HG03432 (cell line): ENCODE results near the gene SOBP.
"Not testable (repeated sequence)": the region's sequence is repeated elsewhere in the genome, so short reads cannot be mapped to it uniquely, and the experiment has no call there.

Source experiments
- ATAC-seq: cut with Tn5 transposase; IDR thresholded peaks from one replicate; pipeline ENCODE4 v1.9.1; 2021; ENCODE audit warnings: mild to moderate bottlenecking, moderate library complexity; ENCODE audit not compliant: unreplicated experiment

SOBP gene

DNA sequence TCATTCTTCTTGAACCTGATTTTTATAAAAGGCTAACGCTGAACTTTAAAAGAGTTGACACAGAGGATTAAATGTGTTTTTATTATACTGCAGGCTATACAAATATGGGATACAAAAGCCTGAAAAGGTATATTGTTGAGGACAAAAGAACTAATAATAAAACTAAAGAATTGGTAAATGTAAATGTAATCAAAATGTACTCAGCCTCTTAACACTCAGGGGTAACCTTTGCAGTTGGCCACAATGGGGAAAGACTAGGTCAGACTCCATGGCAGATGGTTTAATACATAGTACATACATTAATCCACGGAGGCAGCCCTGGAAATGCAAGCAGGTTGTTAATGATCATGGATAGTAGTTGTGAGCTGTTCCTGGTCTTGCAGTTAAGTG is 57.5 kb downstream of the SOBP start:
- ATAC-seq = no peak

DNA sequence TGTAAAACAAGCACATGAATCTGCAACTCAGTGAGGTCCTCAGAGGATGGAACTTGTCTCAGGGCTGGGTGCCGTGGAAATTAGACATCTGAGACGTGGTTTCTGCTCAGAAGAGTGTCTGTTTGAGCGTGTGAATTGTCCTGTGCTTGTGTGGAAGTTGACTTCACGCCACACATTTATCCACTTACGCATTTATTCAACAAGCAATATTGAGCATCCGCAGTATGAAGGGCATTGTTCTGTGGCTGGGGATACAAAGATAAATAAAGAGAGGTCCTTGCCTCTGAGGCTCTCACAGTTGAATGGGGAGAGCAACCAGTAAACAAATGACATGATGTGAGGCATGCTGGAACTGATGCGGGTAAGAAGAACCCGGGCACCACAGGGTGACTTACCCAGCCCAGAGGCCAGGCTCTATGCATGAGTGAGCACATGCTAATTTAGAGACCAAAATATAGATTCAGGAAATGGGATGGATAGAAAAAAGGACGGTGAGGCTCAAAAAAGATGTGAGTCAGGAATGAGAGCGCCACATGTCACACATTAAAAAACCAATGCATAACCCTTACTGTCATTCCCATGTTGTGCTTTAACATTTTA is 60.4 kb downstream of the SOBP start:
- ATAC-seq = no peak

DNA sequence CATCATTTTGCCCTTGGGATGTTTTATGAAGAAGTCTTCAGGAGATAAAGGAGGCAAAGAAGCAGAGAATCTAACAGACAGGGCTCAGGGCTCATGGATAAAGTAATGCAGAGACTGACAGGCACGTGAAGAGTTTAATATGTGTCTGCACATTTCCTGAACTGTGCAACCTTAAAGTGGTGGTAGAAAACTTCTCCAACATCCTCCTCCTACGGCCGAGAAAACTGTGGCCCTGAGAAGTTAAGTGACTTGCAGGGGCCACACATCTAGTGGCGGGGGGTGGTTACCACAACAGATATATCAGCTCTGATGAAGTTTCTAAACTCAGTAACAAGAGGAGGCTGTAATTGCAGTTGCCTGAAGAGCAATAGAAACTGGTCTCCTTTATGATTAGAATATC is 61.0 kb downstream of the SOBP start:
- ATAC-seq = no peak

DNA sequence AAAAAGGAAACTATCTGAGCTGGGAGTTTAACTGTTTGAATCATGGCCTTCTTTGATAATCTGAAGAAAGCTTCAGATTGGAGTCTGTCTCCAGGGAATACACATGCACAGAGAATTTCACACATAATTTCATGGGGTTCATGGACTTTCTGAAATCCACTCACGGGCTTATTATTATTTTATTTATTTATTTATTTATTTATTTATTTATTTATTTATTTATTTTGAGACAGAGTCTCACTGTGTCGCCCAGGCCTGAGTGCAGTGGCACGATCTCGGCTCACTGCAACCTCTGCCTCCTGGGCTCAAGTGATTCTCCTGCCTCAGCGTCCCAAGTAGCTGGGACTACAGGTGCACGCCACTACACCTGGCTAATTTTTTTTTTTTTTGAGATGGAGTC is 63.2 kb downstream of the SOBP start:
- not testable (repeated sequence) for ATAC-seq

DNA sequence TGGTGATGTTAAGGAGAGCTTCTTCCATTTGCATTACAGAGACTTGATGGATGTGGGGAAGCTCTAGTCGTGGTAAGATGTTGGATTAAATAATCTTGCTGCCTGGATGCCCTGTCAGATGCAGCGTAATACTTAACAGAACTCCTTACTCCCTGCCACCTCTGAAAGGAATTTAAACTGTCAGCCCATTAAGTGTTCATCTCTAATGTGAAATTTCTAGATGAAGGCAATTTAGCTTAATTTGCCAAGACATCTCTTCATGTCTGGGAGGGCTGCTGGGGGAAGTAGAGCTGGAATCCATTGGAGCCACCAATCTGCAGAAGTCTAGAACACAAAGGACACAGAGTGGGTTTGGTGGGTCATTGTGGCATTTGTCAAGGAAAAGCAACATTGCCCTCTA is 64.4 kb downstream of the SOBP start:
- ATAC-seq = no peak

DNA sequence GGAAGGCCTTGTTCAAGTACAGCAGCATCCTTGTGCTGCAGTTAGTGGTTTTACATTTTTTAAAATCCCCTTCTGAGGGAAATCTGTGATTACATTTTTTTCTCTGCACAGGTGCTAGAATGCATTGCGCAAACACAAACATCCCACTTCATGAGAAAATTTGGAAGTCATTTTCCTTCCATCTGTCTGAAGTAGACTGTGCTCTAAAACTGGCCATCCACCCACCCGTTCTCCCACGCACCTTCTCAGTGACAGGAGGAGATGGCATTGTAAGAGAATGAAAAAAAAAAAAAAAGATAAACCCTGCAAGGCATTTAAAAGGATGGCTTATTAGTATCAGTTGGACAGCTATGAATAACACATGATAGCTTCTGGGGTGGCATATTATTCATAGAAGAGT is 65.0 kb downstream of the SOBP start:
- ATAC-seq = no peak

DNA sequence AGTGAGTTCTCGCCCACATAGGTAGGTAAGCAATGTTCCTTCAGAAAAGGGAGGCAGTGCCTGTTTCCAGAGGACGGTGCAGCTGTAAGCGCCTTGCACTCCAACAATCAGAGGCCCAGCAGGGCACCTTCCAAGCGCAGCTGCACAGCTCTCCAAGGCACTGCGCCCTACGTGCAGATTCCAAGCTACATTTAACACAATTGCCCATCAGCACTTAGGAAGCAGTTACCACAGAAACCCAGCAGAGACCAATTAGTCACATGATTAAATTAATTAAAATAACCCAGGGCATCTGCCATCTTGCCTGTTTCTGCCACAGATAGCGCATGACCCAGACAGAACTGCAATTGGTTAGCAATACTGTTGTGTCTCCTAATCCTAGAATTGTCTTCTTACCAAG is 65.5 kb downstream of the SOBP start:
- no peak for ATAC-seq

DNA sequence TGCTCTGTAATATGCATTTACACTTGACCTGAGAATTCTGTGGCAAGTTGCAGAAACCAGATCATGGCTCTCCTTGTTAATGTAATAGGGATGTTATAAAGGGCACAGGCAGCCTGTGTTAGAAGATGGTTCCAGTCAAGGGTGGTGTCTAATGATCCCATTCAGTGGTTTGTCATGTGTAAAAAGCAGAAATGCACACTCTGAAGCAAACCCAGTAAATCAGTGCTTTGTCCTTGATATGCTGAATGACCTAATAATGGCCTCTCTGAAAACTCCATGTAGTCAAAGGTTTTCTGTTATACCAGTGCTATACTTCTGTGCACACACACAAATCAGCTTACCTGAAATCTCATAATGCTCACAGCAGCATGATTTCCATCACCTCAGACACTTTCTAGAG is 66.2 kb downstream of the SOBP start:
- no peak for ATAC-seq

DNA sequence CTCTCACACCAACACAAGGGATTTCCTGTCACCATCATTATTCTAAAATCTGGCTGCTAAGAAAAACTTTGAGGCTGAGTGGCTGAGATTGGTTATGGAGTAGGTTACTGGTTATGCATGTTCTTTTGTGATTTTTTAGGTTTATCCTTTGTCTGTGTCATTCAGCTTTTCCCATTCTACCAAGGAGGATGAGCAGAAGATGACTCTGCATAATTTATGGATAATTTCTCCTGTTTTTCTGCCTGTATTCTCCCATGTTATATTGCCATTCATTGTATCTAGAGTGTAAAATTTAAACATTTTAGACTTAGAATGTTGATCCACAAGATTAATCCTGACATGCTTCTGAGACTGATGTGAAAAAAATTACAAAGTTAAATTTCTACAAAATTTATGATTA is 67.8 kb downstream of the SOBP start:
- no peak for ATAC-seq

DNA sequence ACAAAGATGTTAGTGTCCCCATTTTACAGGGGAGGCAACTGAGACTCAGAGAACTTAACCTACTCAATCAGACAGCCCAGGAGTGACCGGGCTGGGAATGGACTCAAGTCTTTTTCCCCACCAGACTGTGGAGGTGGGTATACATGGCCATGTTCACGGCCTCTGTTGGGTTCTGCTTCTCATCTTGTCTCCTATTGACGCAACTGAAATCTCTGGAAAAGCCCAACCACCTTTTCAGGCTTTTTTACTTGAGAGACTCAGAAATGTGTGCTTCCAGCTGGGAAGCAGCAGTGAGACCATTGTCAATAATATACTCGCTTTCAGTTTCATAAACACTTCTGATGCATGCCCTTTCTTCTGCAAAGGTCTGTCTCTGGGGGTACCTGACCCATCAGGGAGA is 70.7 kb downstream of the SOBP start:
- ATAC-seq = no peak

DNA sequence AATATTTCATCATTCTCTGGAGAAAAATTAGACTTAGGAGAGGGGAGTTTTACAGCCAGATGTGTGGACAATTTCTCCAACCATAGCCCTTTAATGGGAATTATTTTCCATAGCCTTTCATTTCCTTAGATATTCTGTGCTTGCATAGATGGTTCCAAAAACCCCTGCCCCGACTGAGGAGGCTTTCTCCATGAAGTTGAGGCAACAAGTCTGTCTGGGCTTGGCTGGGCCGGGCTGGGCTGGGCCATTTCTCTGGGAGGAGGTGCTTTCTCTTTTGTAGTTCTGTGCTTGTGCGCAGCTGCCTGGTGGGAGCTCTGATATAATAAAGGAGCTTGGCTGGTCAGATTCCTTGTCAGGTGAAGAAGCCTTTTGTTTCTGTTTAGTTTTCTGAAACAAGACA is 71.4 kb downstream of the SOBP start:
- no peak for ATAC-seq

DNA sequence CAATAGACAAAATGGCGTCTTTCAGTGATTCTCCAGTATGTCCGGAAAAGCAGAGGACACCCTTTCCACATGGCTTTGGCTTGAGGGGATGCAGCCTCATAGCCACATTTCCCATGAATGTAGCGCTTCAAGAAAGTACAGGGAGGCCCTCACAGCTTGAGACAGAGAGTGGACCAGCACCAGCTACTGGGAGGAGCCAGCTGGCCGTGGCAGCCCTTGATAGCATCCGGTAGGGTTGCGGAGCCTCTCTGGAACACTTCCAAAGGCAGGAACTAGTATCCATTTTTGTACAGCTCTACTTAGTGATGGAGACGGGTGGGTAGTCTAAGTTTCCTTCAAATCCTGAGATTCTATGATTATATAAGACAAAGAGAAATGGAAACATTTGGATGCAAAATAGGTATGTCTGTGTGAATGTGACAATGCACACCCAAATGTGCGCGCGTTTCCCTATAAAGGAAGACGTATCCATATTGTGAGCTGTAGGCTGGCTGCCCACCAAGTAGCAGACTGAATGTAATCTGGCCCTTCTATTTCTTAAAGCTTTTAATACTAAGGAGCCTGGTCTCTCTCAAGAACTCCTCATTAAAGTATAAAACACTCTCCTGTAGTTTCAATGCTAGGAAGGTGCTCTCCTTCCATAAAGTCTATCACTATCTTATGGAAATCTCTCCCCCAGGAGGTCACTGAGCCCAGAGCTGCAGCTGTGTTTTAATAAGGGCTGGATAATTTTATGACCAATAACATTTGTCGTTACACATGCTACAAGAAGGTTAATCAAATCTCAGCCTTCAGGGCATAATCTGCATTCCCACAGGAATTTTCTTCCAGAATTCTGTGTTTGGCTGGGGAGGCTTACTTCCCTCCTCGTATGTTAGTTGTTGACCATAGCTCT is 74.0 kb downstream of the SOBP start:
- ATAC-seq = no peak

DNA sequence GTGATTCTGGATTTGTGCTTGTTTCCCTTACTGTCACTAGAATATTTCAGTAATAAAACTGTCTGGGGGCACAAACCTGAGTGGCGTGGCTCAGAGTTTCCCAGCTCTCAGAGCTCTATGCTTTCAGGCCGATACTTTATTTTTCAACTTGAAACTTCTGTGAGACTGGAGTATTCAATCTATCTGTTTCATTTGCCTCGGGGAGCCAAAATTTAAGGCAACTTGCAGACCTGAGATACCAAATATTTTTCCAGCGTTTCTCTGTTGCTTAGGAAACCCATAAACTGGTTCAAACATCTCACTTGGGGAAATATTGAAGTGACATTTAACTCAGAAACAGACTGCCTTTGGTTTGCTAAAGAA is 74.7 kb downstream of the SOBP start:
- no peak for ATAC-seq

DNA sequence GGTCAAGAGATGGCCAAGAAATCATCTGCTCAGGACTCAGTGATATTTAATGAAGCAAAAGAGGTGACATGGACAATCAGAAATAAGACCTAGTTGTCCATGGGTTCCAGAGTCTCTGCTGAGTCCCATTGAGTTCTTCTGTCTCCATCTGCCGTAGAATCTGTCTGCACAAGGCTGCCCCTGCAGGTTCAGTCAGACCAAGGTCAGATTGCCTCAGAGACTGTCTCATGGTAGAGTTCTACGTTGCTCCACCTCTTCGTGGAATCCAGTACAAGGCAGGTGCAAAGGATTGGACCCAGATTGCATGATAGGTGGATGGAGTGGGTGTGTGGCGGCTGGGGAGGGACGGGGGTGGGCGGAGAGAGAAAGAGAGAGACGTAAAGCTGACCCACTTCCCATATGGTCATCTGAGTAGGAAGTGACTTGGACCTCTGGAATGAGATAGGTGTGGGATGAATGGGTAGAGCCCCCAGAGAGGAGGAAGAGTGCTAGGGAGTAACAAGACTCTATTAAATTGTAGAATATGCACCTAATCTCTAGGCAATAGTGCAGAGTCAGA is 75.3 kb downstream of the SOBP start:
- no peak for ATAC-seq

DNA sequence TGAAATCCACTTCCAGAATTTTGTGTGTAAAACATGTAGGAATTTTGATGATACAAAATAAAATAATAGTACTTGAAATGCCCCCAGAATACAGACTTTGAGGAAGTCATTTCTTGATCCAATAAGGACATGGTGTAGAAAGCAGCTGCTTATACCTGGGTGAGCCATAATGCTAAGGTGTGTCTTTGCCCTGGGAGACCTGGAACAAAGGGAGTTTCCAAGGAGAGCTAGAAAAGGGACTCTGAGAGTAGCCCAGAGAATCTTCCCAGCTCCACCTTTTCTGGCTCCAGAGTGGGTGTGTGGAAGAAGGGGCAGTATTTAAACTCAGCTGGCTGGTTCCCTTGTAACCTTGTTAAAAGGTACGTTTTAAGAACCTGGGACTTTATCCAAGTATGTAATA is 77.7 kb downstream of the SOBP start:
- no peak for ATAC-seq

DNA sequence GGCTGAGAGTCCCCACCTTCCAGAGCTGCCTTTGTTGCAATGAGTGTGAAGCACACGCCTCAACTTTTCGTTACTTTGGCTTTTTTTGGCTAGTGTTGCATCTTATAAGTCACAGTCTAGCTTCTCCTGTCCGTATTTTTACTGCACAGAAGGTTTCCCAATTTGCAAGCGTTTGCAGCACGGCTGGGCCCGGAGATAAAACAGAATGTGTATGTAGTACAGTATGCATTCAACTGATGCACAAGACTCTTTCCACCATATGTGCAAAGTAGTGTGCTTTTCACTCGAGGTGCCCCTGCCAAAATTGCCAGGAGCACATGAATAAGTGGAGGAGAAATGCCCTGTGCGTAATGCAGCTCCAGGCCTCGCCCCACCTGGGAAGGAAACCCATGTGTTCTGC is 79.6 kb downstream of the SOBP start:
- ATAC-seq = no peak

DNA sequence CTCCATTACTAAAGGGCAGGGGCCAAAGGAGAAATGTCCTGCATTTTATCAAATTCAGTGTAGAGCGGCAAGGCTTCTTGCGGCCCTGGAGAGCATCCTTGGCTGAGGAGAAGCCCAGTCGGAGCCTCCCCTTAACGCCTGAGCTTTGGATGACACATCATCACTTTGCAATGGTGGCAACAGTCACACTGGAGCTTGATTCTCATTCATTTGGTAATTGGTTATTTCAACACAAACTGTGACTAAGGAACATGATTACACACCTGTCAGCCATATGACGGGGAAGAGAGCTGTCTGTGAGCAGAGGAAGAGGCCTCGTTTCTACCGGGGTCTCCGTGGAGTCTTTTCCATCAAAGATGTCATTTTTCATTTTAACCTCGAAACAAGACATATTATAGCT is 81.4 kb downstream of the SOBP start:
- no peak for ATAC-seq

DNA sequence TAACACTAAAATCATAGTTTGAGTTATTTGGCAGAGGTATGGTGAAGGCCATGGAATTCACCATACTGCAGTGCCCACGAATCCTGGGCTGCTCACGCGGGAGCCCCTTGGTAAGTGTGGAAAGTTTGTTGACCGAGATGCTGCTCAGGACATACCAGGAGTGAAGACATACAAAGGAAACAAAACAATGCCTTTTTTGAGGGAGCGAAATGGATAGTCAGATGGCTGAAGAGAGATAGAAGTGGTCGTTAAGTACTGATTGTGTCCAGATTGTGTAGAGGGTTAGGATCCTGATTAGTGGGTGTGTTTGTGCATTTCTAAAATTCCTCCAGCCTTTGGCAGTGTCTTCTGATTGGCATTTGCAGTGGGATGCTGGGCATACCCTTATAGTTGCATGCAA is 83.0 kb downstream of the SOBP start:
- no peak for ATAC-seq

DNA sequence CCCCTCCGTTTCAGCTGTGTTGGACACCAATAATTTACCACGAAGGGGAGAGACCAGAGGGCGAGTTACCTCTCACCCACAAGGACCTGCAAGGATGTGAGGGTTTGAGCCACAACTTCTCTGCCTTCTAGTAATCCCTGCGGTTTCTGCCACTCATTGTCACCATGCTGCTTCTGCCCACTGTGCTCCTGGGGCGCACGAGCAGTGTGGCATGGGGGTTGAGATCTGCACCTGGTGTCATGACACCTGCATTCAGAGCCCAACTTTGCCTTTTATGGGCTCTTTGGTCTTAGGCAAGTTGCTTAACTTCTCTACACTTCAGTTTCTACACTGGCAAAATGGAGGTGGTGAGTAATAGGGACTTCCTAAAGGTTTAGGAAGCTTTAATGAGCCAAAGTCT is 84.9 kb downstream of the SOBP start:
- ATAC-seq = no peak

DNA sequence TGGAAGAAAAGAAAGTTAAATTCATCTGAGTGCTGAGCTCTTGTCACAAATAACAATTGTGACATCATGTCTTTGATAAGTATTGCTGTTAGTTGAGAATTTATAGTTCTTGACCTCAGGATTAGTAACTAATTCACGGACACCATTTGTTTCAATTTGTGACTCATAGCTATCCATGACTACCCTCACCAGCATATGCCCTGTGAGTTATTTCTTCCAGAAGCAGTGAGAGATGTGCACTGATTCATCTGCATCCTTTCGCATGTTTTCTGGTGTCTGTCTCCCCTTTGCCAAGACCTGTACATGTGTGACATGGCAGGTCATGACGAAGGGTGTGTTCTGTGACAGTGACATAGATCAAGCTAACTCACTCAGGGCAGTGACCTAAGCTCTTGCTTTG is 86.9 kb downstream of the SOBP start:
- ATAC-seq = no peak

DNA sequence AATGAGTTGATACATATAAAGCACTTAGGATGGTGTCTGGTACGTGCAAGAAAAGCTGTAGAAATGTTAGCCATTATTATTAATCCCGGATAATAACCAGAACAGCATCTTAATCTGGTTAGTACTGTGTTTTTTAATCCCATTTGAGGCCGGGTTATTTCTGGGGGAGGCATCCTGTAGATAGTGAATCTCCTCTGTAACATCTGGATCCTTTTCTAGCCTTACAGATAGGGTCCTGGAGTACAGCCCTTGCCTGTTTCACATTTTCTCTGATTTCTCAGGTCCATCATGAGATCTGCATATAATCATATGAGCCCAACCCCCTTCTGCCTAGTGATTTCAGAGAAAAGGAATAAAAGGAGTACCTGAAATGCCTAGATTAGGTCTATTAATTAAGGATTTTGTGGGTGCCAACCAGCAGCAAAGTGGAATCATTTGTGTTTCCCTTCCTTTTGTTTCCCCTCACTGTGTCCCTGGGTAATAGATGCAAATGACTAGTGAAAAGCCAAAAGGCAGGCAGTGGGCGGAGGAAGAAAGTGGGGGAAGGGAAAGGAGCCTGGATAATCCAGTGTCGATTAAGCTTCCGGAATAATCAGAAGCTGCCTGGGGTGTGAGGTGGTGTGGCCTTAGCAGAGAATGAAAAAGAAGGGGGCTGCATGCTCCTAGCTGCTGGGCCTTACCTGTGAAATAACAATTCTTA is 88.9 kb downstream of the SOBP start:
- ATAC-seq = no peak
